ENCODE data around the gene CEP63.

DNA sequence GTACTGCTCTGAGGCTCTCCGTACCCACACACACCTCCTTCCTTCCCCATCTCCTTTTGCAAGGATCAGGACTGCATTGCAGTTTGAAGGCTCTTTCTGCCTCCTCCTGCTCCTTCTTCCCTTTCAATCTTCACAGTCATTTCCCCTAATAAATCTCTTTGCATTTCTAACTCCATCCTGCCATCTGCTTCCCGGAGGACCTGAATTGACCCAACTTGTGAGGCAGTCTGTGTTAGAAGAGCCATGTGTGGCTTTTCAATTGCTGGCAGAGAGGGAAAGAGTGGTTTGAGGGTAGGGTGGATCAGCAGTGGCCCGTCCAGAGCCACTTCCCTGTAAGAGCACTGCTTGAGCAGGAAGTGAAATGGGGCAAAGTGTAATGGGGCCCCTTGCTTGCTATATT lies 35.9 kb upstream of the CEP63 start:
- no peak for TF ChIP-seq NFYB (IDR thresholded peaks at IDR 0.05; ENCODE audit: extremely low read depth, insufficient read length)
- TF ChIP-seq STAG1 (CRISPR knock-in tag; IDR thresholded peaks at IDR 0.05; ENCODE audit: borderline replicate concordance) = no peak
- TF ChIP-seq BHLHE40 (IDR thresholded peaks at IDR 0.05; ENCODE audit: low read length) = no peak
- no peak for TF ChIP-seq SRF (CRISPR knock-in tag; IDR thresholded peaks at IDR 0.05)
- TF ChIP-seq TCF3 (CRISPR knock-in tag; IDR thresholded peaks at IDR 0.05) = no peak
- TF ChIP-seq, protein P1, sequence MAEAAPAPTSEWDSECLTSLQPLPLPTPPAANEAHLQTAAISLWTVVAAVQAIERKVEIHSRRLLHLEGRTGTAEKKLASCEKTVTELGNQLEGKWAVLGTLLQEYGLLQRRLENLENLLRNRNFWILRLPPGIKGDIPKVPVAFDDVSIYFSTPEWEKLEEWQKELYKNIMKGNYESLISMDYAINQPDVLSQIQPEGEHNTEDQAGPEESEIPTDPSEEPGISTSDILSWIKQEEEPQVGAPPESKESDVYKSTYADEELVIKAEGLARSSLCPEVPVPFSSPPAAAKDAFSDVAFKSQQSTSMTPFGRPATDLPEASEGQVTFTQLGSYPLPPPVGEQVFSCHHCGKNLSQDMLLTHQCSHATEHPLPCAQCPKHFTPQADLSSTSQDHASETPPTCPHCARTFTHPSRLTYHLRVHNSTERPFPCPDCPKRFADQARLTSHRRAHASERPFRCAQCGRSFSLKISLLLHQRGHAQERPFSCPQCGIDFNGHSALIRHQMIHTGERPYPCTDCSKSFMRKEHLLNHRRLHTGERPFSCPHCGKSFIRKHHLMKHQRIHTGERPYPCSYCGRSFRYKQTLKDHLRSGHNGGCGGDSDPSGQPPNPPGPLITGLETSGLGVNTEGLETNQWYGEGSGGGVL (CRISPR knock-in tag; IDR thresholded peaks at IDR 0.05) = no peak
- TF ChIP-seq JUNB (CRISPR knock-in tag; conservative IDR thresholded peaks at IDR 0.05) = no peak
- TF ChIP-seq KLF10 (CRISPR knock-in tag; IDR thresholded peaks at IDR 0.05) = no peak
